ENCODE results near the gene THG1L. TPM values are rescaled to one million over a fixed set of nuclear protein-coding genes. Genes with fewer than 3 reads are reported as not detected.

Gene THG1L
- total RNA-seq, 1 donor from 2014 or later: 25.6 TPM

GRCh38 chr5:157709346-157709745, 21.9 kb upstream of the THG1L start:
- ChIA-PET CTCF (interaction anchor here (1.3 kb wide), 1 partner anchor 9 kb away, joined by 6 read pairs; no protein-coding TSS in a partner anchor), POLR2A (no interaction called here)
- intact Hi-C loops (cut with micrococcal nuclease): no loop called here
- Mint-ChIP-seq H3K27me3 (no peaks in the 10 kb centered on the region), H3K27ac (no peak overlapping the region), H3K4me1 (no peaks in the 10 kb centered on the region), H3K36me3 (ENCODE audit: low read depth) (no peaks in the 10 kb centered on the region), H3K9me3 (no peaks in the 10 kb centered on the region), H3K4me3 (no peak overlapping the region)
- ATAC-seq (ENCODE audit: low read depth) (no peak), DNase-seq (no peak)
- TF ChIP-seq CTCF (IDR thresholded peaks at IDR 0.05): no peak

GRCh38 chr5:157710431-157710830, 20.8 kb upstream of the THG1L start:
- no peaks in the 10 kb centered on the region for H3K9me3 Mint-ChIP-seq
- H3K27me3 Mint-ChIP-seq: no peaks in the 10 kb centered on the region
- intact Hi-C loops (cut with micrococcal nuclease): no loop called here
- TF ChIP-seq CTCF (IDR thresholded peaks at IDR 0.05): no peak
- ChIA-PET CTCF (no interaction called here), POLR2A (no interaction called here)
- DNase-seq (no peak), ATAC-seq (ENCODE audit: low read depth) (no peak)
- H3K27ac Mint-ChIP-seq: no peak overlapping the region
- no peak overlapping the region for H3K4me3 Mint-ChIP-seq
- H3K4me1 Mint-ChIP-seq: no peaks in the 10 kb centered on the region
- H3K36me3 Mint-ChIP-seq (ENCODE audit: low read depth): no peaks in the 10 kb centered on the region

GRCh38 chr5:157710882-157711281, 20.3 kb upstream of the THG1L start:
- H3K27ac Mint-ChIP-seq: no peak overlapping the region
- H3K36me3 Mint-ChIP-seq (ENCODE audit: low read depth): no peaks in the 10 kb centered on the region
- CTCF ChIA-PET: no interaction called here
- no peaks in the 10 kb centered on the region for H3K9me3 Mint-ChIP-seq
- H3K4me3 Mint-ChIP-seq: no peak overlapping the region
- ATAC-seq (ENCODE audit: low read depth) (no peak), DNase-seq (no peak)
- no peak for TF ChIP-seq CTCF (IDR thresholded peaks at IDR 0.05)
- intact Hi-C loops (cut with micrococcal nuclease): no loop called here
- POLR2A ChIA-PET: no interaction called here
- H3K27me3 Mint-ChIP-seq: no peaks in the 10 kb centered on the region
- no peaks in the 10 kb centered on the region for H3K4me1 Mint-ChIP-seq

GRCh38 chr5:157713830-157714595, 17.2 kb upstream of the THG1L start:
- POLR2A ChIA-PET: no interaction called here
- Mint-ChIP-seq H3K27ac (no peak overlapping the region), H3K36me3 (ENCODE audit: low read depth) (no peaks in the 10 kb centered on the region), H3K4me3 (no peak overlapping the region), H3K27me3 (no peaks in the 10 kb centered on the region), H3K9me3 (no peaks in the 10 kb centered on the region), H3K4me1 (peaks cover 18% of the 10 kb centered on the region)
- intact Hi-C loops (cut with micrococcal nuclease): no loop called here
- ATAC-seq (ENCODE audit: low read depth): no peak
- no peak for TF ChIP-seq CTCF (IDR thresholded peaks at IDR 0.05)
- CTCF ChIA-PET: no interaction called here
- no peak for DNase-seq

- Mint-ChIP-seq H3K27ac (no peak overlapping the region), H3K9me3 (no peaks in the 10 kb centered on the region), H3K4me3 (no peak overlapping the region), H3K27me3 (no peaks in the 10 kb centered on the region), H3K4me1 (peaks cover 18% of the 10 kb centered on the region), H3K36me3 (ENCODE audit: low read depth) (no peaks in the 10 kb centered on the region)
- DNase-seq (no peak), ATAC-seq (ENCODE audit: low read depth) (no peak)
- POLR2A ChIA-PET: no interaction called here
- intact Hi-C loops (cut with micrococcal nuclease): no loop called here
- CTCF ChIA-PET: no interaction called here
- TF ChIP-seq CTCF (IDR thresholded peaks at IDR 0.05): no peak
These were observed 16.7 kb upstream of the THG1L start for GRCh38 chr5:157714596-157714864.

All from activated B cell treated with CpG ODN at 0.5 μM for 24 hours (primary cell).